CD14-positive monocyte (primary cell): ENCODE measurements around the gene GIT2. TPM values are rescaled to one million over a fixed set of nuclear protein-coding genes. Genes with fewer than 3 reads are reported as not detected.

Source experiments
- DNase-seq, 3 donors: peaks; one replicate each; pipeline ENCODE4 v3.0.0-alpha.2; 2011 to 2022
- H2AFZ ChIP-seq: 2 replicates; pipeline ENCODE4 v1.6.0; 2012; ENCODE audit warnings: mild to moderate bottlenecking, low read depth, low read length, inconsistent platforms; ENCODE audit not compliant: insufficient read depth, poor library complexity, severe bottlenecking
- H3K27ac ChIP-seq, 2 donors: 1 replicate in 1 of 2; 2 replicates in 1 of 2; pipeline ENCODE4 v1.5.1; 2012 to 2013; ENCODE audit warnings: low read length in 2 of 2, control low read depth in 1 of 2, inconsistent platforms in 1 of 2, low read depth in 1 of 2, mild to moderate bottlenecking in 1 of 2
- H3K27me3 ChIP-seq, 2 donors: one replicate each; pipeline versions ENCODE4 v1.6.0 to v1.6.1; 2011 to 2013; ENCODE audit warnings: low read length in 2 of 2; ENCODE audit not compliant: control insufficient read depth in 2 of 2, insufficient read depth in 2 of 2
- H3K36me3 ChIP-seq, 2 donors: replicated peaks in 1 of 2; 1 replicate in 1 of 2; 2 replicates in 1 of 2; pipeline versions ENCODE4 v1.5.1 to v1.6.1; 2012 to 2013; ENCODE audit warnings: low read length in 2 of 2, control low read depth in 1 of 2, inconsistent platforms in 1 of 2, mild to moderate bottlenecking in 1 of 2; ENCODE audit not compliant: insufficient read depth in 2 of 2, control insufficient read depth in 1 of 2
- H3K4me1 ChIP-seq, 2 donors: 1 replicate in 1 of 2; 2 replicates in 1 of 2; pipeline versions ENCODE4 v1.5.1 to v1.6.1; 2012 to 2013; ENCODE audit warnings: low read length in 2 of 2, control low read depth in 1 of 2, inconsistent platforms in 1 of 2, mild to moderate bottlenecking in 1 of 2, moderate library complexity in 1 of 2; ENCODE audit not compliant: insufficient read depth in 2 of 2, control insufficient read depth in 1 of 2
- H3K4me2 ChIP-seq: replicated peaks from 2 replicates; pipeline ENCODE3; 2012; ENCODE audit warnings: low read length, moderate library complexity, mild to moderate bottlenecking; ENCODE audit not compliant: poor library complexity, severe bottlenecking; ENCODE audit errors: extremely low read depth
- H3K4me3 ChIP-seq, 3 experiments: fragments of 200-600 bp in 1 of 3; sonication (generic) in 1 of 3; replicated peaks in 1 of 3; 1 replicate in 2 of 3; 2 replicates in 1 of 3; pipeline ENCODE4 v1.5.1; 2011 to 2013; ENCODE audit warnings: low read length in 3 of 3, mild to moderate bottlenecking in 3 of 3, control low read depth in 2 of 3, low read depth in 2 of 3, inconsistent platforms in 1 of 3, moderate library complexity in 1 of 3
- H3K79me2 ChIP-seq: 2 replicates; pipeline ENCODE4 v1.6.0; 2012; ENCODE audit warnings: mild to moderate bottlenecking, control low read depth, inconsistent platforms, low read length, moderate library complexity; ENCODE audit not compliant: insufficient read depth
- H3K9ac ChIP-seq: 2 replicates; pipeline ENCODE4 v1.6.0; 2017; ENCODE audit warnings: low read length, mild to moderate bottlenecking; ENCODE audit not compliant: insufficient read depth, poor library complexity, severe bottlenecking
- H3K9me3 ChIP-seq, 2 donors: replicated peaks in 1 of 2; 1 replicate in 1 of 2; 2 replicates in 1 of 2; pipeline versions ENCODE4 v1.5.1 to v1.6.1; 2012 to 2013; ENCODE audit warnings: low read length in 2 of 2, control low read depth in 1 of 2; ENCODE audit not compliant: control insufficient read depth in 1 of 2, insufficient read depth in 1 of 2
- H4K20me1 ChIP-seq: 2 replicates; pipeline ENCODE4 v1.6.0; 2012; ENCODE audit warnings: mild to moderate bottlenecking, low read length, control low read depth, moderate library complexity; ENCODE audit not compliant: insufficient read depth
- H3K27ac Mint-ChIP-seq, 7 donors: one replicate each; pipeline ENCODE4 v1.8.0; 2020; ENCODE audit warnings: mild to moderate bottlenecking in 7 of 7, mixed read lengths in 7 of 7, moderate library complexity in 6 of 7, inconsistent platforms in 2 of 7
- H3K27me3 Mint-ChIP-seq, 3 donors: one replicate each; pipeline ENCODE4 v1.8.0; 2021 to 2022; ENCODE audit warnings: low read depth in 3 of 3, mild to moderate bottlenecking in 3 of 3, mixed read lengths in 3 of 3, moderate library complexity in 3 of 3, inconsistent platforms in 1 of 3
- H3K36me3 Mint-ChIP-seq, 2 donors: one replicate each; pipeline ENCODE4 v1.8.0; 2020; ENCODE audit warnings: mixed read lengths in 2 of 2, inconsistent platforms in 1 of 2, mild to moderate bottlenecking in 1 of 2
- H3K4me1 Mint-ChIP-seq: one replicate; pipeline ENCODE4 v1.8.0; 2020; ENCODE audit warnings: mild to moderate bottlenecking, mixed read lengths
- H3K4me3 Mint-ChIP-seq, 2 donors: one replicate each; pipeline ENCODE4 v1.8.0; 2020; ENCODE audit warnings: mild to moderate bottlenecking in 2 of 2, mixed read lengths in 2 of 2, moderate library complexity in 1 of 2
- H3K9me3 Mint-ChIP-seq, 7 donors: one replicate each; pipeline ENCODE4 v1.8.0; 2020 to 2022; ENCODE audit warnings: mixed read lengths in 7 of 7, mild to moderate bottlenecking in 6 of 7, moderate library complexity in 6 of 7, inconsistent platforms in 2 of 7
- CTCF ChIP-seq: fragments of 200-600 bp; IDR thresholded peaks from one replicate; pipeline ENCODE4 v1.8.0; 2022; ENCODE audit warnings: antibody characterized with exemption, mild to moderate bottlenecking
- WGBS: methylation state at CpG from one replicate; pipeline ENCODE4 v1.1.5; 2013; ENCODE audit warnings: missing lambda C conversion rate; ENCODE audit not compliant: insufficient coverage; 5-methylcytosine and 5-hydroxymethylcytosine counted together
- intact Hi-C, 2 donors: fragments of 100-400 bp; cut with micrococcal nuclease; formaldehyde crosslinking; loops; one replicate each; pipeline versions ENCODE4 v1.15.0 to v1.15.1; 2023
- polyA plus RNA-seq, 3 donors: library from polyadenylated mRNA; depleted of rRNA in 1 of 3; unstranded in 2 of 3; stranded (reverse) in 1 of 3; fragments of 300-500 nt in 2 of 3; fragments of >200 nt in 1 of 3; fragmentation: Illumina TruSeq in 2 of 3; gene quantifications; 1 replicate in 2 of 3; 2 replicates in 1 of 3; pipeline ENCODE4 v1.2.3, GENCODE V29; 2012 to 2021

GIT2 gene
- polyA plus RNA-seq, 3 donors, result 75.8 to 139 (median 98.8) TPM

- Histone ChIP-seq H3K4me3 (peak within 1 kb of the TSS; percentile 77 to 82 (median 81)), H3K27me3 (no peaks in the 10 kb centered on the region), H3K36me3 (peaks cover 10 to 14% of the 10 kb centered on the region in 2 donors), H3K4me1 (peaks cover 42 to 60% of the 10 kb centered on the region in 2 donors), H4K20me1 (peaks cover 56% of the 10 kb centered on the region), H3K79me2 (peaks cover 81% of the 10 kb centered on the region), H2AFZ (peak within 1 kb of the TSS; percentile 82), H3K4me2 (peak within 1 kb of the TSS; percentile 79), H3K9me3 (no peaks in the 10 kb centered on the region), H3K27ac (peak within 1 kb of the TSS; percentile 78 to 98), H3K9ac (peak within 1 kb of the TSS; percentile 91)
- peak within 1 kb of the TSS; percentile 99 for H3K4me3 Mint-ChIP-seq
- DNase-seq, result peak; percentile 92 to 97 (median 97)
- peaks cover 59% of the 10 kb centered on the region for H3K4me1 Mint-ChIP-seq
- H3K27me3 Mint-ChIP-seq, result no peaks in the 10 kb centered on the region
- TF ChIP-seq CTCF, result no peak
- H3K9me3 Mint-ChIP-seq, result peaks cover 0 to 2% (median 0%) of the 10 kb centered on the region in 7 donors
- intact Hi-C loops, result no loop called here
- WGBS, result under 1% methylated on average over 61 of the region's 62 CpGs
- H3K36me3 Mint-ChIP-seq, result peaks cover 14 to 16% of the 10 kb centered on the region in 2 donors
- H3K27ac Mint-ChIP-seq, result peak within 1 kb of the TSS; percentile 97 to 100 (median 99)
Observed at GRCh38 chr12:109998904-109999648, 2.9 kb upstream of the GIT2 start, which contains the start of gene ANKRD13A. TSS of gene ANKRD13A (plus strand) at chr12:109999430. CDS start at chr12:109999689, 259 bp downstream.

- H3K27ac Mint-ChIP-seq, result peak overlapping the region; percentile 97 to 100 (median 99)
- peaks cover 7 to 9% of the 10 kb centered on the region in 2 donors for H3K36me3 ChIP-seq
- H3K4me2 ChIP-seq, result peak overlapping the region; percentile 79
- H3K4me1 Mint-ChIP-seq, result peaks cover 63% of the 10 kb centered on the region
- peak overlapping the region; percentile 89 to 98 for H3K4me3 Mint-ChIP-seq
- no peaks in the 10 kb centered on the region for H3K27me3 Mint-ChIP-seq
- peak overlapping the region; percentile 82 for H2AFZ ChIP-seq
- H3K4me3 ChIP-seq, result peak overlapping the region; percentile 77 to 82 (median 81)
- TF ChIP-seq CTCF, result no peak
- no peak for DNase-seq
- no CpG with 5 or more reads among the region's 9 CpGs for WGBS
- H3K79me2 ChIP-seq, result peaks cover 81% of the 10 kb centered on the region
- peak overlapping the region; percentile 91 for H3K9ac ChIP-seq
- peaks cover 58% of the 10 kb centered on the region for H4K20me1 ChIP-seq
- intact Hi-C loops, result no loop called here
- H3K27ac ChIP-seq, result peak overlapping the region; percentile 78 to 98
- peaks cover 0 to under 1% (median 0%) of the 10 kb centered on the region in 7 donors for H3K9me3 Mint-ChIP-seq
- peaks cover 48 to 67% of the 10 kb centered on the region in 2 donors for H3K4me1 ChIP-seq
- H3K27me3 ChIP-seq, result no peaks in the 10 kb centered on the region
- peaks cover 11 to 14% of the 10 kb centered on the region in 2 donors for H3K36me3 Mint-ChIP-seq
- no peaks in the 10 kb centered on the region for H3K9me3 ChIP-seq
Observed at GRCh38 chr12:109998241-109998903, 2.2 kb upstream of the GIT2 start.
